Erythroblast (primary cell): ENCODE measurements around the gene C2CD2.

Experiments
- GATA1 ChIP-seq: IDR thresholded peaks from 2 replicates; pipeline ENCODE4 v1.6.1; 2011; ENCODE audit warnings: low read depth, mild to moderate bottlenecking, control low read depth, low read length, moderate library complexity
- POLR2A ChIP-seq: IDR thresholded peaks from 2 replicates; pipeline ENCODE4 v1.6.1; 2011; ENCODE audit warnings: mild to moderate bottlenecking, low read length

DNA sequence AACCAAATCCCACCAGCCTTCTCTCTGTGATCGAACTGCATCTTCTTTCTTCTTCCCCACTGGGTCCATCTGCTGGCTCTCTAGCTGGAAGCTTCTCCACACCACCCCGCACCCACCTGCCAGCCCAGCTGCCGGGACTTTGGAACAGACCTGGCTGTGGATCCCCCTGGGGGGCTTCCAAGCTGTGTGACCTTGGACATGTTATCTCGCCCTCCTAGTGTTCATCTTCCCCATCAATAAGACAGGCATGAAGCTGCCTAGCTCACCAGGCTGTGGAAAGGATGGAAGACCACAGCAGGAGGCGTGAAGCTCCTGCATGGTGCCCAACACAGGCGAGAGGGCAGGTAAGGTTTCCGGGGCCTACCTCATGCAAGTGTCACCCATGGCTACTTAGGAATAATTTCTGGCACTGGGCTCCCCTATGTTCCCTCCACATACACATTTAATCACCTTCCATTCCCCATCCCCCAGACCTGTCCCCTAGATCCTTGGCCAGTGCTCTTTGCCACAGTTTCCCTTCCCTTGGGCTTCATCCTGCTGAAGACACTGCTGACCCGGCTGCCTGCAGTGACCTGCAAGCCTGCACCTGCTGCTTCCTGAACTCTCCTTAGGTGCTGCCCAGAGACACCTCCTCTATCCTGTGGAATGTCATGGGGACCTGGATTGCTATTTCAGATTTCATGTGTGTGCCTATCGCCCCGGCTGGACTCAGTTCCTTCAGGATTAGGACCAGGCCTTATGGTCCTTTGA is 13.2 kb upstream of the C2CD2 start:
- TF ChIP-seq POLR2A (no peak), GATA1 (no peak)
